K562 (cell line): ENCODE data around the gene ALKBH4.
"Not testable (repeated sequence)": the region's sequence is repeated elsewhere in the genome, so short reads cannot be mapped to it uniquely, and the experiment has no call there.

ENCODE experiments used
- ARNT ChIP-seq, 2 experiments: fragments of 450-650 bp; IDR thresholded peaks; 2 replicates each; pipeline ENCODE4 v1.6.1; 2016; ENCODE audit warnings: mild to moderate bottlenecking in 1 of 2
- CTCF ChIP-seq, 3 experiments: IDR thresholded peaks in 2 of 3; conservative IDR thresholded peaks in 1 of 3; 2 replicates each; pipeline ENCODE4 v1.5.1; 2011 to 2012; ENCODE audit warnings: low read length in 3 of 3, mild to moderate bottlenecking in 3 of 3, control low read depth in 2 of 3, improper control_type of control experiment in 1 of 3, inconsistent platforms in 1 of 3, low read depth in 1 of 3, mixed read lengths in 1 of 3, moderate library complexity in 1 of 3; ENCODE audit not compliant: insufficient read depth in 2 of 3
- E2F5 ChIP-seq: sonication (generic); formaldehyde crosslinking; IDR thresholded peaks from 2 replicates; pipeline ENCODE4 v1.8.0; 2022; ENCODE audit warnings: mild to moderate bottlenecking, missing genetic modification reagents
- ESRRA ChIP-seq: fragments of 450-650 bp; IDR thresholded peaks from 2 replicates; pipeline ENCODE4 v1.6.1; 2014; ENCODE audit warnings: low read depth, mild to moderate bottlenecking, moderate library complexity, borderline replicate concordance
- JUN ChIP-seq, 2 experiments: sonication (generic) in 1 of 2; formaldehyde crosslinking in 1 of 2; IDR thresholded peaks; 2 replicates each; pipeline versions ENCODE4 v1.6.1 to v1.8.0; 2012 to 2022; ENCODE audit warnings: borderline replicate concordance in 2 of 2, mild to moderate bottlenecking in 2 of 2, improper control_type of control experiment in 1 of 2, low read depth in 1 of 2, low read length in 1 of 2, missing genetic modification reagents in 1 of 2
- MYC ChIP-seq, 2 experiments: fragments of 250-450 bp in 1 of 2; sonication (Bioruptor Pico) in 1 of 2; IDR thresholded peaks; 2 replicates each; pipeline versions ENCODE4 v1.5.1 to v1.6.1; 2012 to 2021; ENCODE audit warnings: low read depth in 2 of 2, borderline replicate concordance in 1 of 2, improper control_type of control experiment in 1 of 2, low read length in 1 of 2, mild to moderate bottlenecking in 1 of 2, moderate library complexity in 1 of 2
- PRDM10 ChIP-seq: fragments of 450-650 bp; IDR thresholded peaks from 2 replicates; pipeline ENCODE4 v1.6.1; 2018; ENCODE audit not compliant: partially characterized antibody
- TEAD4 ChIP-seq, 2 experiments: sonication (generic) in 1 of 2; formaldehyde crosslinking in 1 of 2; IDR thresholded peaks; 2 replicates each; pipeline versions ENCODE4 v1.6.1 to v1.8.0; 2012 to 2022; ENCODE audit warnings: borderline replicate concordance in 1 of 2, inconsistent platforms in 1 of 2, low read length in 1 of 2, mild to moderate bottlenecking in 1 of 2, missing genetic modification reagents in 1 of 2
- ZBTB43 ChIP-seq: sonication (generic); formaldehyde crosslinking; IDR thresholded peaks from 2 replicates; pipeline ENCODE4 v1.8.0; 2023; ENCODE audit warnings: mild to moderate bottlenecking, missing genetic modification reagents
- ZHX1 ChIP-seq: fragments of 150-350 bp; conservative IDR thresholded peaks from 2 replicates; pipeline ENCODE4 v1.6.1; 2014; ENCODE audit warnings: low read length
- TF ChIP-seq, protein P1 (sequence below): fragments of 450-650 bp; IDR thresholded peaks from 2 replicates; pipeline ENCODE4 v1.6.1; 2016; ENCODE audit warnings: antibody characterized with exemption

DNA sequence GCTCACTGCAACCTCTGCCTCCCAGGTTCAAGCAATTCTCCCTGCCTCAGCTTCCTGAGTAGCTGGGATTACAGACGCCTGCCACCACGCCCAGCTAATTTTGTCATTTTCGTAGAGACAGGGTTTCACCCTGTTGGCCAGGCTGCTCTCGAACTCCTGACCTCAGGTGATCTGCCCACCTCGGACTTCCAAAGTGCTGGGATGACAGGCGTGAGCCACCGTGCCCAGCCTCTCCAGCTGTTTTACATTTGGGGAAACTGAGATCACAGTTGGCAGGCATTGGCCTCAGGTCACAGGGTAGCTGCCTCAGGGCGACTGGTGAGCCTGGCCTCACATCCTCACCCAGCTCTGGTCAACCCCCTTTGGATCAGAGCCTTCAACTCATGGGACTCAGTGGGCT is 45.9 kb upstream of the ALKBH4 start:
- not testable (repeated sequence) for TF ChIP-seq ARNT (IDR thresholded peaks at IDR 0.05); CTCF (IDR thresholded peaks at IDR 0.05 in 2 of 3, conservative IDR thresholded peaks at IDR 0.05 in 1 of 3; ENCODE audit: insufficient read depth in 2 of 3, low read depth in 1 of 3, low read length in 3 of 3); PRDM10; JUN (IDR thresholded peaks at IDR 0.05; ENCODE audit: borderline replicate concordance, low read depth, low read length); JUN (CRISPR knock-in tag; IDR thresholded peaks at IDR 0.05; ENCODE audit: borderline replicate concordance); ZHX1; MYC (IDR thresholded peaks at IDR 0.05; ENCODE audit: low read depth, low read length); MYC (CRISPR knock-in tag; IDR thresholded peaks at IDR 0.05; ENCODE audit: borderline replicate concordance, low read depth); ESRRA; ZBTB43 (CRISPR knock-in tag); E2F5; TEAD4 (IDR thresholded peaks at IDR 0.05; ENCODE audit: low read length); TEAD4 (CRISPR knock-in tag; IDR thresholded peaks at IDR 0.05; ENCODE audit: borderline replicate concordance)
- TF ChIP-seq, protein P1, sequence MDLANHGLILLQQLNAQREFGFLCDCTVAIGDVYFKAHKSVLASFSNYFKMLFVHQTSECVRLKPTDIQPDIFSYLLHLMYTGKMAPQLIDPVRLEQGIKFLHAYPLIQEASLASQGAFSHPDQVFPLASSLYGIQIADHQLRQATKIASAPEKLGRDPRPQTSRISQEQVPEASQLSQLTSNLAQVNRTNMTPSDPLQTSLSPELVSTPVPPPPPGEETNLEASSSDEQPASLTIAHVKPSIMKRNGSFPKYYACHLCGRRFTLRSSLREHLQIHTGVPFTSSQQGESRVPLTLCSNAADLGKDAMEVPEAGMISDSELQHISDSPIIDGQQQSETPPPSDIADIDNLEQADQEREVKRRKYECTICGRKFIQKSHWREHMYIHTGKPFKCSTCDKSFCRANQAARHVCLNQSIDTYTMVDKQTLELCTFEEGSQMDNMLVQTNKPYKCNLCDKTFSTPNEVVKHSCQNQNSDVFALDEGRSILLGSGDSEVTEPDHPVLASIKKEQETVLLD: not testable (repeated sequence)
